ENCODE data around the gene SNAI3.
A peak's percentile ranks its signal among the peaks of the same experiment; 100 is the strongest.
"Not testable (repeated sequence)": the region's sequence is repeated elsewhere in the genome, so short reads cannot be mapped to it uniquely, and the experiment has no call there.

Gene SNAI3

DNA sequence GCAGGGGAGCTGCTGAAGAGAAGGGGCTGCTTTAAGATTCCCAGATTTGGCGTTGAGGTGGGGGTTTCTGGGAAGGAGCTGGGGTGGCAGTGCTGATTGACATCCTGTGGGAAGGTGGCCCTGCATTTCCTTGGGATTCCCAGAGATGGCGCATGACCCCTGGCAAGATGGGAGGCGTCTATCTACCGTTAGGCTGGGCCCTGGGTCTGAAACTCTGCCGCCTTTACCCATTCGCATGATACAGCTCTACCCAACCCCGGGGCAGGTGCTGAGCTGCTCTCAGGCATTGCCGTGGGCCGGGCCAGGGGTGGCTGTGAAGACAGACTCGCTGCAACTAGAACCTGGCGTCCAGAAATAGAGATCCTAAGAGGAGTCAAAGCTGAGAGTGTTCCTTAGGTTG lies 13.5 kb downstream of the SNAI3 start:
- H3K4me3 ChIP-seq (ENCODE audit: low read depth, low read length) = no peak overlapping the region
- no peaks in the 10 kb centered on the region for H3K27me3 ChIP-seq (ENCODE audit: control insufficient read depth, insufficient read depth, low read length)
- H3K4me1 ChIP-seq (ENCODE audit: control insufficient read depth, insufficient read depth, low read length) = no peaks in the 10 kb centered on the region
- H3K27ac ChIP-seq (ENCODE audit: low read depth, low read length) = no peak overlapping the region
- H3K9me3 ChIP-seq (ENCODE audit: control insufficient read depth, insufficient read depth, low read length) = no peaks in the 10 kb centered on the region
- H3K36me3 ChIP-seq (ENCODE audit: control insufficient read depth, insufficient read depth, low read length) = no peaks in the 10 kb centered on the region
- no peak overlapping the region for H3K9ac ChIP-seq (ENCODE audit: low read depth, low read length)

DNA sequence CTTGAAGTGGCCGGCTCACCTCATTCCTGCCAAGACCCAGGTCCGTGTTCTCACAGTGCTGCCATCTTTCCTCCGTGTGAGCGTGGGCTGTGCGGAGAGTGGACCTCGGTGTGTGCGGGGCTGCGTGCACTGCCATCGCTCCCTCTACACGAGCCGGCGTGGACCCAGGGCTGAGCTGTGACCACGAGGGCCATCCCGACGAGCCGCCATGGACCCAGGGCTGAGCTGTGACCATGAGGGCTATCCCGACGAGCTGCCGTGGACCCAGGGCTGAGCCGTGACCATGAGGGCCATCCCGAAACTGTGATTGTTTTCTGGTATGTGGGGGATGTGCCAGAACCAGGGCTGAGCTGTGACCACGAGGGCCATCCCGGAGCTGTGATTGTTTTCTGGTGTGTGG lies 14.5 kb downstream of the SNAI3 start:
- Histone ChIP-seq H3K27me3 (ENCODE audit: control insufficient read depth, insufficient read depth, low read length) (no peaks in the 10 kb centered on the region), H3K4me1 (ENCODE audit: control insufficient read depth, insufficient read depth, low read length) (no peaks in the 10 kb centered on the region), H3K27ac (ENCODE audit: low read depth, low read length) (no peak overlapping the region), H3K4me3 (ENCODE audit: low read depth, low read length) (no peak overlapping the region), H3K9me3 (ENCODE audit: control insufficient read depth, insufficient read depth, low read length) (no peaks in the 10 kb centered on the region), H3K36me3 (ENCODE audit: control insufficient read depth, insufficient read depth, low read length) (no peaks in the 10 kb centered on the region), H3K9ac (ENCODE audit: low read depth, low read length) (no peak overlapping the region)

DNA sequence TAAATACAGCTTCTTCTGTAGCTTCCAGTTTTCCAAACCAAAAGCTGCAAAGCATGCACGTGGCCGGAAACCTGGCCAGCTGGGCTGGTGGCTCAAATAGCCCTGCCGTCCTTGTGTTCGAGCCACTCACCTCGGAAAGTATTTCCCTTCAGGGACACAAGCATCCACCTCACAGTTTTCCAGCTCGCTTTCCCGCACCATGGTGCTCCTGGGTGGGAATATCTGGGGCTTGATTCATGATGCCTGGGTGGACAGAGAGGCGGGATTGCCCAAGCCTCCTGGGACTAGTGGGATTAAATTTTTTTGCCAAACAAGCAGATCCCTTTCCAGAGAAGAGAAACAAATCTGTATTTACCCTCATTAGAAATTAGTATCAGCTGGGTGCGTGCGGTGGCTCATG lies 16.3 kb downstream of the SNAI3 start:
- no peak overlapping the region for H3K4me3 ChIP-seq (ENCODE audit: low read depth, low read length)
- H3K4me1 ChIP-seq (ENCODE audit: control insufficient read depth, insufficient read depth, low read length) = no peaks in the 10 kb centered on the region
- H3K27me3 ChIP-seq (ENCODE audit: control insufficient read depth, insufficient read depth, low read length) = no peaks in the 10 kb centered on the region
- no peak overlapping the region for H3K27ac ChIP-seq (ENCODE audit: low read depth, low read length)
- H3K36me3 ChIP-seq (ENCODE audit: control insufficient read depth, insufficient read depth, low read length) = 0 out of 2 replicates have a peak, but pooled peaks cover 6% of the 10 kb centered on the region
- no peak overlapping the region for H3K9ac ChIP-seq (ENCODE audit: low read depth, low read length)
- H3K9me3 ChIP-seq (ENCODE audit: control insufficient read depth, insufficient read depth, low read length) = no peaks in the 10 kb centered on the region

DNA sequence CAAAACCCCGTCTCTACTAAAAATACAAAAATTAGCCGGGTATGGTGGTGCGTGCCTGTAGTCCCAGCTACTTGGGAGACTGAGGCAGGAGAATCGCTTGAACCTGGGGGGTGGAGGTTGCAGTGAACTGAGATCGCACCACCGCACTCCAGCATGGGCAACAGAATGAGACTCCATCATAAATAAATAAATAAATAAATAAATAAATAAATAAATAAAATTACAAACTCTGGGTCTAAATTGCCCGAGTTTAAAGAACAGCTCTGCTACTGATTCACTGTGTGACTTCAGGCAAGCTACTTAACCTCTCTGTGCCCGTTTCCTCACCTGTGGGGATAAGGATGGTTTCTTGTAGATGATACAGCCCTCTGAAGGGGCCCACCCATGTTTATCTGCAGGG lies 16.8 kb downstream of the SNAI3 start:
- H3K36me3 ChIP-seq (ENCODE audit: control insufficient read depth, insufficient read depth, low read length); H3K9me3 ChIP-seq (ENCODE audit: control insufficient read depth, insufficient read depth, low read length); H3K4me3 ChIP-seq (ENCODE audit: low read depth, low read length); H3K4me1 ChIP-seq (ENCODE audit: control insufficient read depth, insufficient read depth, low read length); H3K9ac ChIP-seq (ENCODE audit: low read depth, low read length); H3K27me3 ChIP-seq (ENCODE audit: control insufficient read depth, insufficient read depth, low read length); H3K27ac ChIP-seq (ENCODE audit: low read depth, low read length): not testable (repeated sequence)

DNA sequence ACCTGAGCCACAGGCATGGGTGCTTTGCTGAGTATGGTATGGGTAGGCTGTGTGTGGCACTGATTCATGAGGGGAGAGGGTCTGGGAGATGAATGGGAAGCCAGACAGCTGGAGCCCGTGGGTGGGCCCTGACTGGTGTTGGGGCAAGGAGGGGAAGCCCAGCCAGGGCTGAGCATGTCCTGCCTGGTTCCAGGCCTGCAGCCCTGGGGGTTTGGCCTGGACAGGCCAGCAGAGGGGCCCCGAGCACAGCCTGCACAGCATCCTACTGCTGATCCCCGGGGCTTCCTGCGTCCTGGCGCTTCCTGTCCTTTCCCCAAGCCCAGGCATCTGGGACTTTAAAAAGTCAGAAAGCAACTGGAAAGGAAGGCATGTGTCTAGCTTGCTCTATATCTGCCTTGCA lies 18.8 kb downstream of the SNAI3 start:
- Histone ChIP-seq H3K9me3 (ENCODE audit: control insufficient read depth, insufficient read depth, low read length) (no peaks in the 10 kb centered on the region), H3K4me1 (ENCODE audit: control insufficient read depth, insufficient read depth, low read length) (no peaks in the 10 kb centered on the region), H3K27me3 (ENCODE audit: control insufficient read depth, insufficient read depth, low read length) (no peaks in the 10 kb centered on the region), H3K9ac (ENCODE audit: low read depth, low read length) (no peak overlapping the region), H3K27ac (ENCODE audit: low read depth, low read length) (peak overlapping the region; percentile 12), H3K4me3 (ENCODE audit: low read depth, low read length) (no peak overlapping the region), H3K36me3 (ENCODE audit: control insufficient read depth, insufficient read depth, low read length) (0 out of 2 replicates have a peak, but pooled peaks cover 6% of the 10 kb centered on the region)

DNA sequence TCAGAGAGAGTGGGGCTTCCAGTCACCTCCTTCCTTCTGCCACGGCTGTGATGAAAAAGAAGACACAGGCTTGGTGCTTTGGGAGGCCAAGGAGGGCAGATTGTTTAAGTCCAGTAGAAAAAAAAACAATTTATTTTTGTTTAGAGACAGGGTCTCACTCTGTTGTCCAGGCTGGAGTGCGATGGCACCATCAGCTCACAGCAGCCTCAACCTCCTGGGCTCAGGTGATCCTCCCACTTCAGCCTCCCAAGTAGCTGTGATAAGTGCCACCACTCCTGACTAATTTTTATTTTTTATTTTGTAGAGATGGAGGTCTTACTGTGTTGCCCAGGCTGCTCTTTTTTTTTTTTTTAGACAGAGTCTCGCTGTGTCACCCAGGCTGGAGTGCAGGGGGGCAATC lies 20.7 kb downstream of the SNAI3 start:
- Histone ChIP-seq H3K36me3 (ENCODE audit: control insufficient read depth, insufficient read depth, low read length) (0 out of 2 replicates have a peak, but pooled peaks cover 6% of the 10 kb centered on the region), H3K27ac (ENCODE audit: low read depth, low read length) (no peak overlapping the region), H3K4me1 (ENCODE audit: control insufficient read depth, insufficient read depth, low read length) (peaks cover 4% of the 10 kb centered on the region; the same call in 1 of the 2 replicates), H3K4me3 (ENCODE audit: low read depth, low read length) (no peak overlapping the region), H3K27me3 (ENCODE audit: control insufficient read depth, insufficient read depth, low read length) (no peaks in the 10 kb centered on the region), H3K9ac (ENCODE audit: low read depth, low read length) (no peak overlapping the region), H3K9me3 (ENCODE audit: control insufficient read depth, insufficient read depth, low read length) (no peaks in the 10 kb centered on the region)

DNA sequence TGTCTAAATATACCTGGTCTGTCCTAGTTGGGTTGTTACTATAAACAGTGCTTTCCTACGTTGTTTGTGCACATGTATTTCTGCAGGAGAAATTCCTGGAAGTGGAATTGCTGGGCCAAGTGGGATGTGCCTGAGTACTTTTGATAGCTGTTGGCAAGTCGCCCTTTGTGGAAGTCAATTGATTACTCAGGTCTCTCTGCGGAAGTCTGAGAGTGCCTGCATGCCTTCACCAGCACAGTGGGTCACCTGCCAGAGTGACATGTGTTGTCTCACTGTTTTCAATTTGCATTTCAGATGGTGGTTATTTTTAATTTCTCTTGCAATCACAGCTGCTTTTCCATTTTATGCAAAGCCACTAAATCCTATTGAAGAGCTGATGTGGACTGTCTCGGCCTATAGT lies 21.2 kb downstream of the SNAI3 start:
- Histone ChIP-seq H3K36me3 (ENCODE audit: control insufficient read depth, insufficient read depth, low read length) (0 out of 2 replicates have a peak, but pooled peaks cover 6% of the 10 kb centered on the region), H3K4me3 (ENCODE audit: low read depth, low read length) (no peak overlapping the region), H3K27me3 (ENCODE audit: control insufficient read depth, insufficient read depth, low read length) (no peaks in the 10 kb centered on the region), H3K9me3 (ENCODE audit: control insufficient read depth, insufficient read depth, low read length) (no peaks in the 10 kb centered on the region), H3K27ac (ENCODE audit: low read depth, low read length) (no peak overlapping the region), H3K4me1 (ENCODE audit: control insufficient read depth, insufficient read depth, low read length) (peaks cover 4% of the 10 kb centered on the region; the same call in 1 of the 2 replicates), H3K9ac (ENCODE audit: low read depth, low read length) (no peak overlapping the region)

DNA sequence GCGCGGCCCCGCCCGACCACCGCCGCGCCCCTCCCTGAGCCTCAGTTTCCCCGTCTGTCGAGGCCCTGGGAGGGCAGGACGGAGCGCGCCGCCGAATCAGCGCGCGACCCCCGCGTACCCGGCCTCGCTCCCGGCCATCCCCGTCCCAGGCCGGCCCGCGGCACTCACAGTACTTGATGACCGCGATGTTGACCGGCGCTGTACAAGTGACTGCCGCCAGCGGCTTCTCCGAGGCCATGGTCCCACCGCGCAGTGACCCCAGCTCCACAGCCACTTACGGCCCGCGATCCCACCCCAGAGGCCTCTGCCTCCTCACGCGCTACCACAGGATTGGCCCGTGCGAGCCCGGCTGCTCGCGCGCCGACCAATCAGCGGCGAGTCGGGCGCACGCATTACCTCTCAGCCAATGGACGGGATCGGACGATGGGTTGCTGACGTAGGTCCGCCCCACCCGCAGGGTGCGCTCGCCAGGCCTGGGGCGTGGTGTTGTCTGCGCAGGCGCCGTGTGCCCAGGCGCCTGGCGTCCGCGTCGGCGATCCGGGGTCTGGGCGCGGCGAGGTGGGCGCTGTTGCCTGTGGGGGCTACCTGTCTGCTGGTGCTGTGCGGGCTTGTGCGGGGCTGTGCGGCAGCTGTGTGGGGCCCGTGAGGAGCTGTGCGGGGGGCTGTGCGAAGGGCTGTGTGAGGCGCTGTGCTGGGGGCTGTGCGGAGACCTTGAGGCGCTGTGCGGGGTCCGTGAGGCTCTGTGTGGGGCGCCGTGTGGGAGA lies 23.3 kb downstream of the SNAI3 start, which contains the start of gene MVD:
MVD (minus strand) TSS at position 249 of the 764 bp plus-strand sequence; CDS start at position 238, 11 bp downstream.
- Histone ChIP-seq H3K27me3 (ENCODE audit: control insufficient read depth, insufficient read depth, low read length) (no peaks in the 10 kb centered on the region), H3K9me3 (ENCODE audit: control insufficient read depth, insufficient read depth, low read length) (no peaks in the 10 kb centered on the region), H3K4me1 (ENCODE audit: control insufficient read depth, insufficient read depth, low read length) (peaks cover 4% of the 10 kb centered on the region; the same call in 1 of the 2 replicates), H3K4me3 (ENCODE audit: low read depth, low read length) (peak within 1 kb of the TSS; percentile 96), H3K36me3 (ENCODE audit: control insufficient read depth, insufficient read depth, low read length) (peaks cover 11% of the 10 kb centered on the region), H3K27ac (ENCODE audit: low read depth, low read length) (peak within 1 kb of the TSS; percentile 85), H3K9ac (ENCODE audit: low read depth, low read length) (peak within 1 kb of the TSS; percentile 70; the same call in 1 of the 2 replicates)

DNA sequence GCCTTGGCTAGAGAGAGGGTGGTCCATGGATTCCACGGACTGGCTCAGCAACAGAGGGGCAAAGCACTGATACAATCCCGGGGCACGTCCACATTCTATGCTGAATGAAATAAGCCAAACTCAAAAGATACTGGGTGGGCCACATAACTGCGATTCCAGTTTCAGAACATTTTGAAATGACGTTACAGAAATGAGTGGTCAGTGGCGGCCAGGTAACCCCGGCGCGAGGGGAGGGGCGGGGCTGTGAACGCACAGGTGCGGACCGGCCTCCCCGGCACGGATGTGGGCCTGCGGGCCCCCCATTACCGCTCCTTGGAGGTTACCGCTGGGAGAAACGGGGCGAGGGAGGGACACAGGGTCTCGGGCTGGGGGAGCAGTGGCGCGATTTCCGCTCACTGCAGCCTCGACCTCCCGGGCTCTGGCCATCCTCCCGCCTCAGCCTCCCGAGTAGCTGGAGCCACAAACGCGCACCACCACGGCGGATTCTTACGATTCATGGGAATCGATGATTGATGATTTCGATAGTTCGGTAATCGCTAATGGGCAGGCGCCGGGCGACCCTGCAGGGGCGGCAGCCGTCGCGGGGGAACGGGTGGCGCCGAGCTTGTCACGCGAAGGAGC lies 24.0 kb downstream of the SNAI3 start:
- peaks cover 17% of the 10 kb centered on the region for H3K36me3 ChIP-seq (ENCODE audit: control insufficient read depth, insufficient read depth, low read length)
- H3K27ac ChIP-seq (ENCODE audit: low read depth, low read length) = peak overlapping the region; percentile 85
- peak overlapping the region; percentile 96 for H3K4me3 ChIP-seq (ENCODE audit: low read depth, low read length)
- no peaks in the 10 kb centered on the region for H3K27me3 ChIP-seq (ENCODE audit: control insufficient read depth, insufficient read depth, low read length)
- H3K9ac ChIP-seq (ENCODE audit: low read depth, low read length) = peak overlapping the region; percentile 36; the same call in 1 of the 2 replicates
- peaks cover 4% of the 10 kb centered on the region; the same call in 1 of the 2 replicates for H3K4me1 ChIP-seq (ENCODE audit: control insufficient read depth, insufficient read depth, low read length)
- H3K9me3 ChIP-seq (ENCODE audit: control insufficient read depth, insufficient read depth, low read length) = no peaks in the 10 kb centered on the region

DNA sequence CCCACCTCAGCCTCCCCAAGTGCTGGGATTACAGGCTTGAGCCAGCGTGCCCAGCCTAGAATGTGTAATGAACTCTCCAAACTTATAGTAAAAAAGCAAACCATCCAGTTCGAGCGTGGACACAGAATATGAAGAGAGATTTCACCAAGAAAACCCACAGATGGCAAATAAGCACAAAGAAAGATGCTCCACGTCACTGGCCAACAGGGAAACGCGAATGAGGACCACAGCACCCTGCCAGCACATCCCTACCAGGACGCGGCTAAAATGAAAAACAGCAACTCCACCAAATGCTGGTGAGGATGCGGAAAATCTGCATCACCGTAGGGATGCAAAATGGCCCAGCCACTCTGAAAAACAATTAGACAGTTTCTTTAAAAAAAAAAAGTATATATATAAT lies 24.8 kb downstream of the SNAI3 start:
- Histone ChIP-seq H3K27me3 (ENCODE audit: control insufficient read depth, insufficient read depth, low read length) (no peaks in the 10 kb centered on the region), H3K9ac (ENCODE audit: low read depth, low read length) (no peak overlapping the region), H3K4me3 (ENCODE audit: low read depth, low read length) (no peak overlapping the region), H3K36me3 (ENCODE audit: control insufficient read depth, insufficient read depth, low read length) (peaks cover 26% of the 10 kb centered on the region), H3K4me1 (ENCODE audit: control insufficient read depth, insufficient read depth, low read length) (peaks cover 4% of the 10 kb centered on the region; the same call in 1 of the 2 replicates), H3K27ac (ENCODE audit: low read depth, low read length) (no peak overlapping the region), H3K9me3 (ENCODE audit: control insufficient read depth, insufficient read depth, low read length) (no peaks in the 10 kb centered on the region)

DNA sequence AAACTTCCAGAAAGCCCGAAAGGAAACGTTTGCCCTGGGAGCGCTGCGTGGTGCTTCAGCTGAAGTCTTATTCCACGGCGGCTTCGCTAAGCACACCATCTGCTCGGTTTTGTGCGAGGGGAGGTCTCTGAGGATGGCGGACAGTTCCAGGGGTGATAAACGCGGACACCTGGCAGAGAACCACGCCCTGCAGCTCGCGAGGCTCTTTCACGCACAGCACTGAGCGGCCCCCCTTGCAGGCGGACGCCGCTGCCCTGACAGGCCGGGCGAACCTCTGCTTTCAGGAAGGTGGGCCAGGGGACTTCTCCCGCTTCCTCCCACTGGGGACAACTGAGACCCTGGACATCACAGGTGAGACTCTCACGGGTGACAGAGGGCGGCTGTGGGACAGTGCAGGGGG lies 27.1 kb downstream of the SNAI3 start:
- peaks cover 42% of the 10 kb centered on the region for H3K36me3 ChIP-seq (ENCODE audit: control insufficient read depth, insufficient read depth, low read length)
- H3K27ac ChIP-seq (ENCODE audit: low read depth, low read length) = no peak overlapping the region
- no peak overlapping the region for H3K9ac ChIP-seq (ENCODE audit: low read depth, low read length)

More for the DNA sequence above, 27.1 kb downstream of the SNAI3 start:
- no peaks in the 10 kb centered on the region for H3K9me3 ChIP-seq (ENCODE audit: control insufficient read depth, insufficient read depth, low read length)
- no peak overlapping the region for H3K4me3 ChIP-seq (ENCODE audit: low read depth, low read length)
- peaks cover 4% of the 10 kb centered on the region; the same call in 1 of the 2 replicates for H3K4me1 ChIP-seq (ENCODE audit: control insufficient read depth, insufficient read depth, low read length)
- no peaks in the 10 kb centered on the region for H3K27me3 ChIP-seq (ENCODE audit: control insufficient read depth, insufficient read depth, low read length)

Data from HUES48 (cell line).